Neuronal stem cell (in vitro differentiated cells): ENCODE data around the gene MTIF3.

ENCODE experiments used
- DNase-seq: peaks from one replicate; pipeline ENCODE4 v3.0.0-alpha.2; 2013; ENCODE audit warnings: low spot score
- H2AFZ ChIP-seq: one replicate; pipeline ENCODE4 v1.6.1; 2013; ENCODE audit warnings: mild to moderate bottlenecking, low read length, inconsistent platforms
- H2AK5ac ChIP-seq: 2 replicates; pipeline ENCODE4 v1.6.1; 2013; ENCODE audit warnings: low read depth, mild to moderate bottlenecking, inconsistent platforms, low read length, moderate library complexity, mixed read lengths
- H2BK120ac ChIP-seq: 2 replicates; pipeline ENCODE4 v1.6.1; 2013; ENCODE audit warnings: low read depth, mild to moderate bottlenecking, inconsistent platforms, low read length, moderate library complexity, mixed read lengths
- H2BK12ac ChIP-seq: one replicate; pipeline ENCODE4 v1.6.1; 2013; ENCODE audit warnings: low read length, inconsistent platforms
- H2BK15ac ChIP-seq: 2 replicates; pipeline ENCODE4 v1.6.1; 2013; ENCODE audit warnings: mild to moderate bottlenecking, low read length, inconsistent platforms, mixed read lengths
- H2BK5ac ChIP-seq: one replicate; pipeline ENCODE4 v1.6.1; 2013; ENCODE audit warnings: inconsistent platforms, mild to moderate bottlenecking, low read length, moderate library complexity
- H3K14ac ChIP-seq: one replicate; pipeline ENCODE4 v1.6.1; 2013; ENCODE audit warnings: low read length, inconsistent platforms
- H3K18ac ChIP-seq: 2 replicates; pipeline ENCODE4 v1.6.1; 2013; ENCODE audit warnings: low read length, inconsistent platforms
- H3K23ac ChIP-seq: 2 replicates; pipeline ENCODE4 v1.6.1; 2013; ENCODE audit warnings: low read depth, mild to moderate bottlenecking, mixed read lengths, low read length, inconsistent platforms; ENCODE audit not compliant: poor library complexity
- H3K27ac ChIP-seq: replicated peaks from 3 replicates; pipeline ENCODE4 v1.5.1; 2013; ENCODE audit warnings: low read length, inconsistent platforms
- H3K27me3 ChIP-seq, 3 experiments: 2 replicates each; pipeline ENCODE4 v1.6.1; 2013; ENCODE audit warnings: low read length in 3 of 3, mild to moderate bottlenecking in 2 of 3, inconsistent platforms in 1 of 3, low read depth in 1 of 3, mixed read lengths in 1 of 3, moderate library complexity in 1 of 3; ENCODE audit not compliant: control insufficient read depth in 3 of 3, insufficient read depth in 3 of 3
- H3K36me3 ChIP-seq, 2 donors: replicated peaks in 1 of 2; 2 replicates each; pipeline ENCODE4 v1.6.1; 2013; ENCODE audit warnings: low read length in 2 of 2; ENCODE audit not compliant: control insufficient read depth in 2 of 2, insufficient read depth in 2 of 2
- H3K4ac ChIP-seq: 2 replicates; pipeline ENCODE4 v1.6.1; 2013; ENCODE audit warnings: inconsistent platforms, mild to moderate bottlenecking, low read length, moderate library complexity
- H3K4me1 ChIP-seq, 2 donors: 1 replicate in 1 of 2; 2 replicates in 1 of 2; pipeline ENCODE4 v1.6.1; 2013; ENCODE audit warnings: low read length in 2 of 2, low read depth in 1 of 2; ENCODE audit not compliant: control insufficient read depth in 2 of 2, insufficient read depth in 1 of 2
- H3K4me2 ChIP-seq: one replicate; pipeline ENCODE4 v1.6.1; 2013; ENCODE audit warnings: mild to moderate bottlenecking, low read length, inconsistent platforms; ENCODE audit not compliant: insufficient read depth, poor library complexity, severe bottlenecking
- H3K4me3 ChIP-seq, 2 donors: 2 replicates each; pipeline ENCODE4 v1.5.1; 2013; ENCODE audit warnings: low read length in 2 of 2, mild to moderate bottlenecking in 2 of 2, inconsistent platforms in 1 of 2, moderate library complexity in 1 of 2
- H3K79me1 ChIP-seq: one replicate; pipeline ENCODE4 v1.6.1; 2013; ENCODE audit warnings: low read depth, mild to moderate bottlenecking, inconsistent platforms, low read length, moderate library complexity
- H3K9ac ChIP-seq: one replicate; pipeline ENCODE4 v1.6.1; 2013; ENCODE audit warnings: mild to moderate bottlenecking, low read depth, low read length, inconsistent platforms; ENCODE audit not compliant: poor library complexity
- H3K9me3 ChIP-seq, 2 donors: replicated peaks in 1 of 2; 2 replicates each; pipeline versions ENCODE3 to v1.6.1; 2013; ENCODE audit warnings: low read length in 2 of 2, mild to moderate bottlenecking in 2 of 2, inconsistent platforms in 1 of 2, low read depth in 1 of 2, mixed read lengths in 1 of 2, moderate library complexity in 1 of 2; ENCODE audit not compliant: control insufficient read depth in 2 of 2, insufficient read depth in 1 of 2
- H4K8ac ChIP-seq: one replicate; pipeline ENCODE4 v1.6.1; 2013; ENCODE audit warnings: low read depth, mild to moderate bottlenecking, inconsistent platforms, low read length, moderate library complexity
- H4K91ac ChIP-seq: one replicate; pipeline ENCODE4 v1.6.1; 2013; ENCODE audit warnings: low read length, low read depth, mild to moderate bottlenecking, inconsistent platforms; ENCODE audit not compliant: poor library complexity
- WGBS, 2 donors: extraction: QIAGEN DNeasy Blood & Tissue Kit; methylation state at CpG; one replicate each; pipeline ENCODE4 v1.1.7; 2013; ENCODE audit warnings: missing lambda C conversion rate in 2 of 2, mixed read lengths in 1 of 2; ENCODE audit not compliant: insufficient read length in 2 of 2, insufficient replicate concordance in 1 of 2; ENCODE audit errors: extremely low coverage in 2 of 2; 5-methylcytosine and 5-hydroxymethylcytosine counted together

Gene MTIF3

GRCh38 chr13:27487776-27488175 is 37.4 kb upstream of the MTIF3 start:
- no peaks in the 10 kb centered on the region for H3K4me1 ChIP-seq
- H3K4ac ChIP-seq: no peak overlapping the region
- H2BK12ac ChIP-seq: no peak overlapping the region
- no peak overlapping the region for H2BK5ac ChIP-seq
- H3K9ac ChIP-seq: no peak overlapping the region
- no peak overlapping the region for H4K8ac ChIP-seq
- no peak overlapping the region for H3K14ac ChIP-seq
- no peak overlapping the region for H2AK5ac ChIP-seq
- H3K27me3 ChIP-seq: no peaks in the 10 kb centered on the region
- no peak for DNase-seq
- H3K27ac ChIP-seq: no peak overlapping the region
- no peak overlapping the region for H2AFZ ChIP-seq
- H3K9me3 ChIP-seq: no peaks in the 10 kb centered on the region
- no peaks in the 10 kb centered on the region for H3K36me3 ChIP-seq
- H3K23ac ChIP-seq: no peak overlapping the region
- no peak overlapping the region for H3K4me2 ChIP-seq
- no peak overlapping the region for H2BK120ac ChIP-seq
- no peak overlapping the region for H2BK15ac ChIP-seq
- no CpG with 5 or more reads among the region's 5 CpGs for WGBS, 2 donors
- H3K18ac ChIP-seq: no peak overlapping the region
- H4K91ac ChIP-seq: no peak overlapping the region
- H3K79me1 ChIP-seq: no peaks in the 10 kb centered on the region
- no peak overlapping the region for H3K4me3 ChIP-seq

- Histone ChIP-seq H3K9me3 (peaks cover 0 to 3% of the 10 kb centered on the region in 2 donors), H3K4me1 (no peaks in the 10 kb centered on the region), H3K23ac (no peak overlapping the region), H4K8ac (no peak overlapping the region), H3K14ac (no peak overlapping the region), H3K4ac (no peak overlapping the region), H3K18ac (no peak overlapping the region), H2BK5ac (no peak overlapping the region), H3K9ac (no peak overlapping the region), H3K27me3 (peaks cover 0 to 9% (median 0%) of the 10 kb centered on the region in 3 experiments), H2BK15ac (no peak overlapping the region), H2BK12ac (no peak overlapping the region), H3K4me2 (no peak overlapping the region), H4K91ac (no peak overlapping the region), H3K36me3 (no peaks in the 10 kb centered on the region), H3K4me3 (no peak overlapping the region), H3K79me1 (no peaks in the 10 kb centered on the region), H2AFZ (no peak overlapping the region), H3K27ac (no peak overlapping the region), H2AK5ac (no peak overlapping the region), H2BK120ac (no peak overlapping the region)
- WGBS, 2 donors: no CpG with 5 or more reads among the region's 11 CpGs
- DNase-seq: no peak
Observed at GRCh38 chr13:27483421-27483820, 33.1 kb upstream of the MTIF3 start.

- no peaks in the 10 kb centered on the region for H3K79me1 ChIP-seq
- no peak for DNase-seq
- no peak overlapping the region for H2BK15ac ChIP-seq
- peaks cover 0 to 3% of the 10 kb centered on the region in 2 donors for H3K9me3 ChIP-seq
- H2BK12ac ChIP-seq: no peak overlapping the region
- H3K18ac ChIP-seq: no peak overlapping the region
- no peak overlapping the region for H3K4ac ChIP-seq
- H2AK5ac ChIP-seq: no peak overlapping the region
- H2BK120ac ChIP-seq: no peak overlapping the region
- peaks cover 0 to 9% (median 0%) of the 10 kb centered on the region in 3 experiments for H3K27me3 ChIP-seq
- H4K8ac ChIP-seq: no peak overlapping the region
- no peaks in the 10 kb centered on the region for H3K4me1 ChIP-seq
- H3K36me3 ChIP-seq: no peaks in the 10 kb centered on the region
- no peak overlapping the region for H3K4me2 ChIP-seq
- H3K27ac ChIP-seq: no peak overlapping the region
- WGBS, 2 donors: no CpG with 5 or more reads among the region's 7 CpGs
- H3K14ac ChIP-seq: no peak overlapping the region
- H3K9ac ChIP-seq: no peak overlapping the region
- no peak overlapping the region for H3K4me3 ChIP-seq
- no peak overlapping the region for H2BK5ac ChIP-seq
- H3K23ac ChIP-seq: no peak overlapping the region
- H4K91ac ChIP-seq: no peak overlapping the region
- no peak overlapping the region for H2AFZ ChIP-seq
Observed at GRCh38 chr13:27482983-27483382, 32.6 kb upstream of the MTIF3 start.

- no peak overlapping the region for H3K14ac ChIP-seq
Observed at GRCh38 chr13:27481766-27482165, 31.4 kb upstream of the MTIF3 start.

More at GRCh38 chr13:27481766-27482165, 31.4 kb upstream of the MTIF3 start:
- H3K4me3 ChIP-seq: no peak overlapping the region
- no peaks in the 10 kb centered on the region for H3K36me3 ChIP-seq
- no peak overlapping the region for H2BK120ac ChIP-seq
- peak overlapping the region; percentile 56 for H2AFZ ChIP-seq
- no peaks in the 10 kb centered on the region for H3K79me1 ChIP-seq
- no peak overlapping the region for H3K18ac ChIP-seq
- H3K4me1 ChIP-seq: peaks cover 0 to 1% of the 10 kb centered on the region in 2 donors
- peaks cover 0 to 9% (median 0%) of the 10 kb centered on the region in 3 experiments for H3K27me3 ChIP-seq
- H3K9me3 ChIP-seq: peaks cover 0 to 3% of the 10 kb centered on the region in 2 donors
- no peak overlapping the region for H3K4ac ChIP-seq
- H3K9ac ChIP-seq: no peak overlapping the region
- no CpG with 5 or more reads among the region's 11 CpGs for WGBS, 2 donors
- H4K8ac ChIP-seq: no peak overlapping the region
- no peak overlapping the region for H2BK5ac ChIP-seq
- DNase-seq: peak; percentile 56
- no peak overlapping the region for H3K23ac ChIP-seq
- H3K27ac ChIP-seq: no peak overlapping the region
- H2BK12ac ChIP-seq: no peak overlapping the region
- no peak overlapping the region for H3K4me2 ChIP-seq
- H2AK5ac ChIP-seq: no peak overlapping the region
- H4K91ac ChIP-seq: no peak overlapping the region
- H2BK15ac ChIP-seq: no peak overlapping the region
